NCI-H2107 (cell line): ENCODE data around the gene NAA25.
"Not testable (repeated sequence)": the region's sequence is repeated elsewhere in the genome, so short reads cannot be mapped to it uniquely, and the experiment has no call there.

Source experiments
- DNase-seq: peaks from one replicate; lab custom pipeline; 2025; lab: John Stamatoyannopoulos, UW

NAA25 gene

GRCh38 chr12:112061137-112061536, 47.4 kb downstream of the NAA25 start:
- DNase-seq: no peak

DNA sequence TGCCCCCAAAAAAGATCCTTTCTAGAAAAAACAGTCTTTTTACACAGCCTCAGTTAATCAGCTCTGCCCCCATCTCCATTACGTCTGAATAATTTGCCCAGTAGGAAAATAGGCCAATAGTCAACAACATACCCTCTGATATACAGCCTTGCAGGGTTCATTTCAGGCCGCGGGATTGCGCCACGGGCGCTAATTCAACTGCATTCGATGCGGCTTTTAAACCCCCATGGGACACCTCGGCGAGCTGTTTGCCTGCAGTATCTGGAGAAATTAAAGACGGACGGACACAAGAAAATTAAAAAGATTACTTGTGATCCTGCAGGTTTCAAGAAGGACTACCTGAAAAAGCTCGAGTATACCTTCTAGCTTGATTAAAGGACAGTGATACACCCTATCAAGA, 59.2 kb downstream of the NAA25 start:
- DNase-seq: no peak

DNA sequence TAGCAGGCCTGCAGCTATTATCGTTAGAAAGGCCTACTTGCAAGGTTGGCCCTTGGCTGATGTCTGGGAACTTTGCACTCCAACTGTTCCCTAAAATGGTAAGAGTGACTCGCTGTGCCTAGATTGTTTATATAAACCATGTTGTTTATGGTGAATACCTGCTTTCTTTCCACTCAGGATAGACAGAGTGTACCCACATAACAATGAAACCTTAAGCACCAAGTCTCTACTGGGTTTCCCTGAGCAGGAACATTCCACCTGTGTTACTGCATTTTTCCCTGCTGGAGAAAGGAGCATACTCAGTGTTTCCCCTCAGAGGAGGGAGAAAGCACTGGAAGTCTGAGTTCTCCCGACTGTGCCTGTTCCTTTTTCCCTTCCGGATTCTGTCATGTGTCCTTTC, 62.6 kb downstream of the NAA25 start:
- DNase-seq: no peak

GRCh38 chr12:112036614-112037013, 72.0 kb downstream of the NAA25 start:
- DNase-seq: not testable (repeated sequence)

DNA sequence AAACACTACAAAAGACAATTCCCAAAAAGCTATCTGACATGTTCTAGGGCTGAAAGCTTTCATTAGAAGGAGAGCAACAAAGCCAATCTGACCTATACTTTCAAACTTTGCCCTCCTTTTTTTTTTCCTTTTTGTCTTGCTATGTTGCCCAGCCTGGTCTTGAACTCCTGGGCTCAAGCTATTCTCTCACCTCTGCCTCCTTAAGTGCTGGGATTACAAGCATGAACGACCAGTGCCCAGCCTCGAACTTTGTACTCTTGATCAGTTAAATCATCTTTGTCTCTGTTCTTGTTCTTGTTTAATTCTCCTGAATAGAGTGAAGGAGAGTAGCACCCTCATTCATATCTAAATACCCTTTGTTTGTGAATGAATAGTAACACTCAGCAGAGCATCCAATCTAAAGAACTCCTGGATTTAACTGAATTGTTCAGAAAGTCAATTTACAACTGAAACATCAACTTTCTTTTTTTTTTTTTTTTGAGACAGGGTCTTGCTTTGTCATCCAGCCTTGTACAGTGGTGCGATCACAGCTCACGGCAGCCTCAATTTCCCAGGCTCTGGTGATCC, 73.3 kb downstream of the NAA25 start:
- no peak for DNase-seq

DNA sequence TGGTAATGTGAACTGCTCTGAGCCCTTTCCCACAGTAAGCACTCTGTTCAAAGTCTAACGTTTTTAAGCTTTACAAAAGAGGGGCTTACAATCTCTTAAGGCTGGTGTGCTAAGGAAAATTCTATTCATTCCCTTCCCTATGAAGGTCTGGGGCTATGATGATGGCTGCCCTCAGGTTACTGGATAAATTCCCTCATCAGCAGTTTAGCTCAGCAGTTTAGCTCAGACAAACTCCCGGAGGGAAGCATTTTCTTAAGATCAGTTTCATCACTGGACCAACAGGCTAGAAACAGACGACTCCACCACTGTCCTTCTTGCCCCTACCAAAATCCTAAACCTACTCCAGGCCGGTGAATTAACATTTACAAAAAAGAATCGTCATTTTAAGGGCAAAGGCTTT, 76.3 kb downstream of the NAA25 start:
- no peak for DNase-seq

DNA sequence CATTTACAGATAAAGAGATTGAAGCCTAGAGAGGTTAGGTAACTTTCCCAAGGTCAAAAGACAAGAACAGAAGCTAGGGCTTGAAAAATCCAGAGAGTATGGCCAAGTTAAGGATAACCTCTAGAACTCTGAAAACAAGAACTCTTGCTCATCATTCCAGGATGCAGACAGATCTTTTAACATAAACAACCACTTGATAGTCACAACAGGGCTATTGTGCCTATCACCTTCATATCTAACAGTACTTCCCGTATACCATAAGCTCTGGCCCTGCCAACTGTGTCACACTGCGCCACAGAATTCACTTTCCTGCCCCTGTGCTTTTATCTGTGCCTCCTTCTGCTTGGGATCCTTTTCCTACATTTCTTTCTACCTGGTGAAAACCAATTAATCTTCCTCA, 77.1 kb downstream of the NAA25 start:
- DNase-seq: no peak

DNA sequence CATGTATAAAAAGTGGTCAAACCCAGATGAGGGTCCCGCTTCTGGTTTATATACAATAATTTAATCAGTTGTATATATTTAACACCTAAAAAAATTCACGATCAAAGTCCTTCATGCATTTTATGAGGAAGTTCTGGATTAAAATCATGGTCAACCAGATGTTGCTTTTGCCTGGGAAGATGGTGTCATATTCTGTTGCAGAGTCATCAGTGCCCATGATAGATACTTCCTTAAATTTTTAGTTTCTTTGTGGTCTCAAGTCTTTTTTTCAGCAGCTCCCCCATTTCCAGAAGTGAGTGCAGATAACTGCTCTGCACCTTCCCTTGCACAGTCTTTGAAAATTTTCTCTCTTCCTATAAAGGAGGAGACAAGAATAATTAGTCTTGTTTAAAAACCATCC, 79.3 kb downstream of the NAA25 start:
- DNase-seq: no peak

DNA sequence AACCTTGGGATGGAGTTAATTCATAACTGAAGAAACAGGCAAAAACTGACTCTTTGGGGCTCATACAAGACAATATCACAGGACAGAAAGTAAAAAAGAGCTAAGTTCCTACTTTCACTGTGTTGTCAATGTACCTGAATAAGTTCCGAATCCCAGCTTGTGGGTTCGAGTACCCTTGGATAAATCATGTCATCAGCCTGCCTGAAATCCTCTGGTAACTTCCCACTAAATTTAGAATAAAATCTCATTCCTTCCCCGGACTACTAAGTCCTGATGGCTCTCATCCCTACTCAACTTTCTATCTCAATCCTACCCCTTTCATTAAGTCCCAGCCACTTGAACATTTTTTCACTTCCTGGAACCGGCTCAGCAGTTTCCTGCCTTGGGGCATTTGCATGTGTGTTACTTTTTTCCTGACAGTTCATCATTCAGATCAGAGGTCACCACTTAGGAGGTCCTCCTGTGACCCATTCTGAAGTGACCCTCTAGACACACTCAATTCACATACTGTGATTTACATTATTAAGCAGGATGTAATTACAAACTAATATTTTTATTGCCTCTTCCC, 82.7 kb downstream of the NAA25 start:
- DNase-seq: no peak

- DNase-seq: no peak
These were observed 84.7 kb downstream of the NAA25 start for GRCh38 chr12:112023759-112024396.

DNA sequence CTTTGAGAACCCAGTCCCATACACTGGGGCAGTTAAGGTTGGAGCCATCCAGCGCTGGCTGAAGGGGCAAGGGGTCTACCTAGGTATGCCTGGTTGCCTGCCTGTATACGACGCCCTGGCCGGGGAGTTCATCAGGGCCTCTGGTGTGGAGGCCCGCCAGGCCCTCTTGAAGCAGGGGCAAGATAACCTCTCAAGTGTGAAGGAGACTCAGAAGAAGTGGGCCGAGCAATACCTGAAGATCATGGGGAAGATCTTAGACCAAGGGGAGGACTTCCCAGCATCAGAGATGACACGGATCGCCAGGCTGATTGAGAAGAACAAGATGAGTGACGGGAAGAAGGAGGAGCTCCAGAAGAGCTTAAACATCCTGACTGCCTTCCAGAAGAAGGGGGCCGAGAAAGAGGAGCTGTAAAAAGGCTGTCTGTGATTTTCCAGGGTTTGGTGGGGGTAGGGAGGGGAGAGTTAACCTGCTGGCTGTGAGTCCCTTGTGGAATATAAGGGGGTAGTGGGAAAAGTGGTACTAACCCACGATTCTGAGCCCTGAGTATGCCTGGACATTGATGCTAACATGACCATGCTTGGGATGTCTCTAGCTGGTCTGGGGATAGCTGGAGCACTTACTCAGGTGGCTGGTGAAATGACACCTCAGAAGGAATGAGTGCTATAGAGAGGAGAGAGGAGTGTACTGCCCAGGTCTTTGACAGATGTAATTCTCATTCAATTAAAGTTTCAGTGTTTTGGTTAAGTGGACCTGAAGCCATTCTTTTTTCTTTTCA, 86.2 kb downstream of the NAA25 start:
- DNase-seq: no peak

- DNase-seq: no peak
These were observed 87.6 kb downstream of the NAA25 start for GRCh38 chr12:112020947-112021457.

GRCh38 chr12:112018571-112019237, 89.9 kb downstream of the NAA25 start:
- DNase-seq: no peak

- no peak for DNase-seq
These were observed 91.5 kb downstream of the NAA25 start for GRCh38 chr12:112017041-112017440.

GRCh38 chr12:112015938-112016337, 92.6 kb downstream of the NAA25 start:
- DNase-seq: no peak

DNA sequence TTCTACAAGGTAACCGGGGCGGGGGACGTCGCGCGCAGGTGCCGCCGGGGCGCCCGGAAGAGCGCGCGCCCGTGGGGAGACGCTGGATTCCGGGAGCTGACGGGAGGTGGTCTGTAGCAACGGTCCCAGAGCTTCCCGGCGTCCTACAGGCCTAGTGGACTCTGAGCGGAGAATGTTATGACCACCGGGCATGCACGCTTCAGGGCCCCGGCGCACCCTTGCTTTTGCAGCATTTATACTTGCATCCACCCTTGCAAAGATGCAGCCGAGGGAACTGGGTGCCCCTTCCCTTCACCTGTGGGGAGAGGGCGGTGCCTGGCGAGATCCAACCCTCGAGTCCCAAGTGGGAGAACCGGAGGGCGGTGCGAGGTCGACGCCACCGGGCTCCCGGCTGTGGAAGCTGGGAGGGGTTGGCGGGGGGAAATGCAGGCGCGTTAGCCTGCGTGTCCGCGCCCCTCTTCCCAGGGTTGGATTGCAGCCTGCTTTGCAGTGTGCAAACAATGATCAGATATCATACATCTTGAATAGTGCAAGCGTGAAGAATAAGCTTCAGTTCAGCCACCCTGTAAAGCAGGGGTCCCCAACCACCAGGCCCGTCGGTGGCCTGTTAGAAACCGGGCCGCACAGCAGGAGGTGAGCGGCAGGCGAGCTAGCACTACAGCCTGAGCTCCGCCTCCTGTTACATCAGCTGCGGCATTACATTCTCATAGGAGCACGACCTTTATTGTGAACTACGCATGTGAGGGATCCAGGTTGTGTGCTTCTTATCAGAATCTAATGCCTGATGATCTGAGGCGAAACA, 94.8 kb downstream of the NAA25 start:
- DNase-seq: peak; percentile 70

- DNase-seq: peak; percentile 99
These were observed 95.6 kb downstream of the NAA25 start, which contains the start of the genes ERP29 and TMEM116 for GRCh38 chr12:112012775-112013600. Gene ERP29 (plus strand): TSS chr12:112013426. CDS start chr12:112013466, 40 bp downstream. Gene TMEM116 (minus strand): TSS chr12:112013165. CDS start chr12:112005270, 7,895 bp downstream.

GRCh38 chr12:112011685-112012084, 96.9 kb downstream of the NAA25 start:
- no peak for DNase-seq

GRCh38 chr12:112010415-112011344, 97.9 kb downstream of the NAA25 start:
- DNase-seq: no peak
